Endodermal cell (in vitro differentiated cells): ENCODE measurements around the gene KIF1A. TPM values are rescaled to one million over a fixed set of nuclear protein-coding genes. Genes with fewer than 3 reads are reported as not detected.

Source experiments
- DNase-seq: peaks from one replicate; pipeline ENCODE4 v3.0.0-alpha.2; 2017
- H3K27ac ChIP-seq: 2 replicates; pipeline ENCODE4 v1.5.1; 2013; ENCODE audit warnings: mild to moderate bottlenecking, low read depth, low read length, moderate library complexity
- H3K27me3 ChIP-seq: 2 replicates; pipeline ENCODE4 v1.6.1; 2013; ENCODE audit warnings: mild to moderate bottlenecking, low read length, moderate library complexity; ENCODE audit not compliant: insufficient read depth, control insufficient read depth, poor library complexity, severe bottlenecking
- H3K36me3 ChIP-seq: 2 replicates; pipeline ENCODE4 v1.7.0; 2013; ENCODE audit warnings: mild to moderate bottlenecking, low read length, moderate library complexity; ENCODE audit not compliant: control insufficient read depth, insufficient read depth
- H3K4me1 ChIP-seq: one replicate; pipeline ENCODE4 v1.7.0; 2013; ENCODE audit warnings: low read length; ENCODE audit not compliant: control insufficient read depth, insufficient read depth
- H3K4me3 ChIP-seq: 2 replicates; pipeline ENCODE4 v1.5.1; 2013; ENCODE audit warnings: mild to moderate bottlenecking, low read length, moderate library complexity
- H3K9ac ChIP-seq: 2 replicates; pipeline ENCODE4 v1.6.1; 2013; ENCODE audit warnings: mild to moderate bottlenecking, low read length, moderate library complexity; ENCODE audit not compliant: poor library complexity, severe bottlenecking; ENCODE audit errors: extremely low read depth
- H3K9me3 ChIP-seq: 2 replicates; pipeline ENCODE4 v1.6.1; 2013; ENCODE audit warnings: mild to moderate bottlenecking, low read length, moderate library complexity; ENCODE audit not compliant: control insufficient read depth
- H3K27ac Mint-ChIP-seq: 2 replicates; pipeline ENCODE4 v1.8.0; 2020; ENCODE audit warnings: mixed read lengths
- H3K27me3 Mint-ChIP-seq: 2 replicates; pipeline ENCODE4 v1.8.0; 2021; ENCODE audit warnings: mild to moderate bottlenecking, mixed read lengths; ENCODE audit not compliant: insufficient read depth
- H3K36me3 Mint-ChIP-seq: 2 replicates; pipeline ENCODE4 v1.8.0; 2020; ENCODE audit warnings: low read depth, mixed read lengths
- H3K4me1 Mint-ChIP-seq: 2 replicates; pipeline ENCODE4 v1.8.0; 2020; ENCODE audit warnings: mixed read lengths
- H3K4me3 Mint-ChIP-seq: 2 replicates; pipeline ENCODE4 v1.8.0; 2020; ENCODE audit warnings: mild to moderate bottlenecking, moderate library complexity, mixed read lengths
- H3K9me3 Mint-ChIP-seq: 2 replicates; pipeline ENCODE4 v1.8.0; 2020; ENCODE audit warnings: mild to moderate bottlenecking, mixed read lengths
- WGBS, 2 experiments: methylation state at CpG; one replicate each; pipeline versions ENCODE4 v1.1.5 to v1.1.7; 2013; ENCODE audit warnings: missing lambda C conversion rate in 2 of 2, mixed read lengths in 1 of 2; ENCODE audit not compliant: insufficient coverage in 1 of 2, insufficient read length in 1 of 2; 5-methylcytosine and 5-hydroxymethylcytosine counted together
- total RNA-seq, 2 donors: library from RNA; stranded (reverse); fragmentation: NEBNext Ultra II Directional in 1 of 2; extraction: Animal tissue kit (Norgen Biotek cat#: 25700) in 1 of 2; gene quantifications; 2 replicates in 1 of 2; 3 replicates in 1 of 2; pipeline ENCODE4 v1.2.1, GENCODE V29; 2021
- TF ChIP-seq, protein P1 (sequence below): fragments of 200-600 bp; sonication (generic); conservative IDR thresholded peaks from 2 replicates; pipeline ENCODE4 v1.5.0; 2021; ENCODE audit warnings: antibody characterized with exemption, mild to moderate bottlenecking

The KIF1A gene
- total RNA-seq, 2 donors from 2014 or later = 58.8 to 83.1 TPM

DNA sequence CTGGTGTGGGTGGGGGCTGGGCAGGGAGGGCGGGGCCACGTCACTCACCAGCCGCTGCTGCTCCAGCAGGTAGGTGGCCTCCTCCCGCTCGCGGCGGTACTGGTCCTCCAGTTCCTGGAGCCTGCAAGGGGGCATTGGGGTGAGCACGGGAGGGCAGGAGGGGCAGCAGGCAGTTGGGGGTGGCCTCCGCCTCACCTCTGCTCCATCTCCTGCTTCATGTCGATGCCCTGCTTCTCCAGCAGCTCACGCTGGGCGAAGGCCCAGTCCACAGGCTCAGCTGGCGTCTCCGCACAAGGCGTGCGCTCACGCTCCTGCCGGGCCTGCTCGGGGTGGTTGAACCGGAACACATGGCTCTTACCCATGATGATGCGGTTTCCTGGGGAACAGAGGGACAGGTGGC is 57.0 kb downstream of the KIF1A start:
- TF ChIP-seq, protein P1, sequence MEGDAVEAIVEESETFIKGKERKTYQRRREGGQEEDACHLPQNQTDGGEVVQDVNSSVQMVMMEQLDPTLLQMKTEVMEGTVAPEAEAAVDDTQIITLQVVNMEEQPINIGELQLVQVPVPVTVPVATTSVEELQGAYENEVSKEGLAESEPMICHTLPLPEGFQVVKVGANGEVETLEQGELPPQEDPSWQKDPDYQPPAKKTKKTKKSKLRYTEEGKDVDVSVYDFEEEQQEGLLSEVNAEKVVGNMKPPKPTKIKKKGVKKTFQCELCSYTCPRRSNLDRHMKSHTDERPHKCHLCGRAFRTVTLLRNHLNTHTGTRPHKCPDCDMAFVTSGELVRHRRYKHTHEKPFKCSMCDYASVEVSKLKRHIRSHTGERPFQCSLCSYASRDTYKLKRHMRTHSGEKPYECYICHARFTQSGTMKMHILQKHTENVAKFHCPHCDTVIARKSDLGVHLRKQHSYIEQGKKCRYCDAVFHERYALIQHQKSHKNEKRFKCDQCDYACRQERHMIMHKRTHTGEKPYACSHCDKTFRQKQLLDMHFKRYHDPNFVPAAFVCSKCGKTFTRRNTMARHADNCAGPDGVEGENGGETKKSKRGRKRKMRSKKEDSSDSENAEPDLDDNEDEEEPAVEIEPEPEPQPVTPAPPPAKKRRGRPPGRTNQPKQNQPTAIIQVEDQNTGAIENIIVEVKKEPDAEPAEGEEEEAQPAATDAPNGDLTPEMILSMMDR = no peak
- no peak overlapping the region for H3K9ac ChIP-seq
- peaks cover 6% of the 10 kb centered on the region for H3K4me1 Mint-ChIP-seq
- no peaks in the 10 kb centered on the region for H3K4me1 ChIP-seq
- no peak overlapping the region for H3K4me3 Mint-ChIP-seq
- no peak overlapping the region for H3K27ac ChIP-seq
- no peak overlapping the region for H3K4me3 ChIP-seq
- no peaks in the 10 kb centered on the region for H3K9me3 Mint-ChIP-seq
- H3K27me3 ChIP-seq = no peaks in the 10 kb centered on the region
- H3K9me3 ChIP-seq = no peaks in the 10 kb centered on the region
- peaks cover 4% of the 10 kb centered on the region for H3K36me3 ChIP-seq
- WGBS, 2 experiments = 92 to 98% methylated on average over 9 to 21 of the region's 21 CpGs
- no peaks in the 10 kb centered on the region for H3K27me3 Mint-ChIP-seq
- H3K27ac Mint-ChIP-seq = no peak overlapping the region
- H3K36me3 Mint-ChIP-seq = peaks cover 8% of the 10 kb centered on the region
- no peak for DNase-seq

DNA sequence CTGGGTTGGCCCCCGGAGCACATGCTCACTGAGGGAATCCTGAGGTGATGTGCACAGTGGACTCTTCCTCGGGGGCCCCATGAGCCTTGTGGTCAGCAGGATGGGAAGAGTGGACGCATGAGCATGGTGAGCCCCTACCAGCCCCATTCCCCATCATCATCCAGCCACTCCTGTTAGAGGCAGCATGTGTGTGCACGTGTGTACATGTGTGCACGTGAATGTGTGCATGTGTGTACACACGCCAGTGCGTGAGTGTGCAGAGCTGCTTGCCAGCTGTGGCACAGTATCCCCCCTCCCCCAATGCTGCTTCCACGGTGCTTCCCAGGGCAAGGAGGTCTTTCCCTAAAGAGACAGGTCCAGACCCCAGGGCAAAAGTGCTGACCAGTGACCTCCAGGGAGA is 57.8 kb downstream of the KIF1A start:
- H3K4me1 ChIP-seq = no peaks in the 10 kb centered on the region
- H3K9ac ChIP-seq = no peak overlapping the region
- Mint-ChIP-seq H3K27ac (no peak overlapping the region), H3K4me3 (no peak overlapping the region), H3K9me3 (no peaks in the 10 kb centered on the region), H3K4me1 (peaks cover 6% of the 10 kb centered on the region), H3K27me3 (no peaks in the 10 kb centered on the region), H3K36me3 (peaks cover 8% of the 10 kb centered on the region)
- H3K36me3 ChIP-seq = peaks cover 4% of the 10 kb centered on the region
- H3K9me3 ChIP-seq = no peaks in the 10 kb centered on the region
- no peaks in the 10 kb centered on the region for H3K27me3 ChIP-seq
- no peak overlapping the region for H3K4me3 ChIP-seq
- no peak for DNase-seq
- no peak overlapping the region for H3K27ac ChIP-seq
- 97 to 100% methylated on average over 5 to 8 of the region's 8 CpGs for WGBS, 2 experiments
- TF ChIP-seq, protein P1 = no peak

- Mint-ChIP-seq H3K36me3 (peaks cover 8% of the 10 kb centered on the region), H3K9me3 (no peaks in the 10 kb centered on the region), H3K4me3 (no peak overlapping the region), H3K27me3 (no peaks in the 10 kb centered on the region), H3K27ac (no peak overlapping the region), H3K4me1 (peaks cover 6% of the 10 kb centered on the region)
- Histone ChIP-seq H3K27me3 (no peaks in the 10 kb centered on the region), H3K36me3 (peaks cover 10% of the 10 kb centered on the region), H3K4me1 (no peaks in the 10 kb centered on the region), H3K4me3 (no peak overlapping the region), H3K27ac (no peak overlapping the region), H3K9ac (no peak overlapping the region), H3K9me3 (no peaks in the 10 kb centered on the region)
- DNase-seq = no peak
- WGBS, 2 experiments = 87 to 92% methylated on average over 15 to 22 of the region's 22 CpGs
- TF ChIP-seq, protein P1 = peak; percentile 25
Measured at GRCh38 chr2:240760576-240761246, 59.3 kb downstream of the KIF1A start.
